Mesendoderm (in vitro differentiated cells): ENCODE data around the gene RNU5B-1.

Experiments
- DNase-seq: peaks from one replicate; pipeline ENCODE4 v3.0.0; 2013
- H2AK5ac ChIP-seq: 2 replicates; pipeline ENCODE4 v1.6.1; 2013; ENCODE audit warnings: low read length, inconsistent platforms
- H2BK120ac ChIP-seq: 2 replicates; pipeline ENCODE4 v1.6.1; 2013; ENCODE audit warnings: low read depth, mild to moderate bottlenecking, low read length, moderate library complexity, mixed read lengths
- H2BK15ac ChIP-seq: replicated peaks from 2 replicates; pipeline ENCODE4 v1.6.1; 2013; ENCODE audit warnings: low read depth, mild to moderate bottlenecking, moderate library complexity
- H2BK5ac ChIP-seq: 2 replicates; pipeline ENCODE4 v1.6.1; 2013; ENCODE audit warnings: low read length, inconsistent platforms
- H3K18ac ChIP-seq: 2 replicates; pipeline ENCODE4 v1.6.1; 2013; ENCODE audit warnings: mild to moderate bottlenecking, low read length, mixed read lengths
- H3K23ac ChIP-seq: one replicate; pipeline ENCODE4 v1.6.1; 2013; ENCODE audit warnings: low read length
- H3K27ac ChIP-seq: 2 replicates; pipeline ENCODE4 v1.5.1; 2013; ENCODE audit warnings: low read depth, mild to moderate bottlenecking, inconsistent platforms, low read length, moderate library complexity
- H3K27me3 ChIP-seq: 2 replicates; pipeline ENCODE4 v1.6.1; 2013; ENCODE audit warnings: low read length, control low read depth, mild to moderate bottlenecking, inconsistent platforms; ENCODE audit not compliant: insufficient read depth, poor library complexity
- H3K36me3 ChIP-seq: 2 replicates; pipeline ENCODE4 v1.6.1; 2013; ENCODE audit warnings: low read length, inconsistent platforms; ENCODE audit not compliant: control insufficient read depth, insufficient read depth
- H3K4ac ChIP-seq: one replicate; pipeline ENCODE4 v1.6.1; 2013; ENCODE audit warnings: low read depth, mild to moderate bottlenecking, low read length, moderate library complexity
- H3K4me1 ChIP-seq: 2 replicates; pipeline ENCODE4 v1.6.1; 2013; ENCODE audit warnings: low read depth, low read length, inconsistent platforms; ENCODE audit not compliant: control insufficient read depth
- H3K4me2 ChIP-seq: 2 replicates; pipeline ENCODE4 v1.6.1; 2013; ENCODE audit warnings: low read length
- H3K4me3 ChIP-seq: 2 replicates; pipeline ENCODE4 v1.5.1; 2013; ENCODE audit warnings: mild to moderate bottlenecking, low read length
- H3K56ac ChIP-seq: one replicate; pipeline ENCODE4 v1.6.1; 2013; ENCODE audit warnings: low read length
- H3K79me1 ChIP-seq: 2 replicates; pipeline ENCODE4 v1.6.1; 2013; ENCODE audit warnings: low read length, inconsistent platforms
- H3K79me2 ChIP-seq: 2 replicates; pipeline ENCODE4 v1.6.1; 2013; ENCODE audit warnings: mild to moderate bottlenecking, low read length; ENCODE audit not compliant: control insufficient read depth, insufficient read depth
- H3K9ac ChIP-seq: 2 replicates; pipeline ENCODE4 v1.6.1; 2013; ENCODE audit warnings: low read length, inconsistent platforms
- H4K5ac ChIP-seq: one replicate; pipeline ENCODE4 v1.6.1; 2013; ENCODE audit warnings: low read length
- H4K8ac ChIP-seq: one replicate; pipeline ENCODE4 v1.6.1; 2013; ENCODE audit warnings: low read depth, mild to moderate bottlenecking, control low read depth, low read length, moderate library complexity
- WGBS: extraction: QIAGEN DNeasy Blood & Tissue Kit; methylation state at CpG from one replicate; pipeline ENCODE4 v1.1.7; 2013; ENCODE audit warnings: low lambda C conversion rate, missing lambda C conversion rate; ENCODE audit not compliant: insufficient coverage; ENCODE audit errors: extremely low coverage; 5-methylcytosine and 5-hydroxymethylcytosine counted together

Gene RNU5B-1

GRCh38 chr15:65338823-65339222 lies 34.3 kb downstream of the RNU5B-1 start:
- Histone ChIP-seq H2AK5ac (no peak overlapping the region), H3K79me1 (peaks cover 17% of the 10 kb centered on the region), H2BK5ac (no peak overlapping the region), H3K23ac (no peak overlapping the region), H4K8ac (no peak overlapping the region), H3K4ac (no peak overlapping the region), H3K4me2 (no peak overlapping the region), H3K27ac (no peak overlapping the region), H3K4me3 (no peak overlapping the region), H3K18ac (no peak overlapping the region), H3K4me1 (peaks cover 25% of the 10 kb centered on the region), H3K9ac (no peak overlapping the region), H2BK120ac (no peak overlapping the region), H3K36me3 (no peaks in the 10 kb centered on the region), H2BK15ac (no peak overlapping the region), H4K5ac (no peak overlapping the region), H3K79me2 (peaks cover 8% of the 10 kb centered on the region), H3K27me3 (no peaks in the 10 kb centered on the region), H3K56ac (no peak overlapping the region)
- WGBS = no CpG with 5 or more reads among the region's 8 CpGs
- no peak for DNase-seq

- H3K27ac ChIP-seq = peak overlapping the region; percentile 10
- H4K8ac ChIP-seq = no peak overlapping the region
- DNase-seq = no peak
- peaks cover 8% of the 10 kb centered on the region for H3K79me2 ChIP-seq
- H3K36me3 ChIP-seq = no peaks in the 10 kb centered on the region
- peak overlapping the region; percentile 45 for H3K56ac ChIP-seq
- H3K4ac ChIP-seq = no peak overlapping the region
- WGBS = no CpG with 5 or more reads among the region's 6 CpGs
- H3K4me2 ChIP-seq = no peak overlapping the region
- H3K9ac ChIP-seq = peak overlapping the region; percentile 6
- peaks cover 19% of the 10 kb centered on the region for H3K4me1 ChIP-seq
- H2BK15ac ChIP-seq = no peak overlapping the region
- H3K23ac ChIP-seq = no peak overlapping the region
- no peak overlapping the region for H3K4me3 ChIP-seq
- H3K79me1 ChIP-seq = peaks cover 19% of the 10 kb centered on the region
- H4K5ac ChIP-seq = no peak overlapping the region
- no peak overlapping the region for H3K18ac ChIP-seq
- H2BK5ac ChIP-seq = no peak overlapping the region
- H2BK120ac ChIP-seq = no peak overlapping the region
- peak overlapping the region; percentile 38 for H2AK5ac ChIP-seq
- H3K27me3 ChIP-seq = no peaks in the 10 kb centered on the region
Measured at GRCh38 chr15:65339416-65339815, 34.9 kb downstream of the RNU5B-1 start.

- WGBS = no CpG with 5 or more reads among the region's 7 CpGs
- peak overlapping the region; percentile 6 for H3K9ac ChIP-seq
- H3K27me3 ChIP-seq = no peaks in the 10 kb centered on the region
Measured at GRCh38 chr15:65339920-65340319, 35.4 kb downstream of the RNU5B-1 start.

GRCh38 chr15:65342493-65342892 lies 38.0 kb downstream of the RNU5B-1 start:
- Histone ChIP-seq H3K36me3 (no peaks in the 10 kb centered on the region), H4K8ac (no peak overlapping the region), H2AK5ac (no peak overlapping the region), H4K5ac (no peak overlapping the region), H3K4me1 (peaks cover 8% of the 10 kb centered on the region), H3K4me2 (no peak overlapping the region), H2BK15ac (no peak overlapping the region), H3K4me3 (no peak overlapping the region), H2BK5ac (no peak overlapping the region), H3K79me2 (peaks cover 4% of the 10 kb centered on the region), H3K9ac (no peak overlapping the region), H3K18ac (no peak overlapping the region), H3K56ac (no peak overlapping the region), H3K27ac (no peak overlapping the region), H3K23ac (peak overlapping the region; percentile 38), H3K79me1 (peaks cover 13% of the 10 kb centered on the region), H3K27me3 (no peaks in the 10 kb centered on the region), H3K4ac (no peak overlapping the region), H2BK120ac (no peak overlapping the region)
- no peak for DNase-seq
- no CpG with 5 or more reads among the region's 9 CpGs for WGBS

More at GRCh38 chr15:65339920-65340319, 35.4 kb downstream of the RNU5B-1 start:
- no peak overlapping the region for H4K5ac ChIP-seq
- peak; percentile 65 for DNase-seq
- H3K4me2 ChIP-seq = no peak overlapping the region
- H4K8ac ChIP-seq = no peak overlapping the region
- H2BK5ac ChIP-seq = no peak overlapping the region
- peak overlapping the region; percentile 38 for H2AK5ac ChIP-seq
- no peak overlapping the region for H3K23ac ChIP-seq
- H3K4ac ChIP-seq = no peak overlapping the region
- no peak overlapping the region for H2BK120ac ChIP-seq
- no peak overlapping the region for H2BK15ac ChIP-seq
- H3K56ac ChIP-seq = peak overlapping the region; percentile 46
- H3K27ac ChIP-seq = peak overlapping the region; percentile 10
- H3K79me1 ChIP-seq = peaks cover 17% of the 10 kb centered on the region
- H3K4me3 ChIP-seq = no peak overlapping the region
- peaks cover 8% of the 10 kb centered on the region for H3K79me2 ChIP-seq
- no peaks in the 10 kb centered on the region for H3K36me3 ChIP-seq
- peaks cover 15% of the 10 kb centered on the region for H3K4me1 ChIP-seq
- peak overlapping the region; percentile 5 for H3K18ac ChIP-seq

- Histone ChIP-seq H2BK15ac (no peak overlapping the region), H3K79me2 (peaks cover 4% of the 10 kb centered on the region), H3K4ac (no peak overlapping the region), H2BK120ac (no peak overlapping the region), H3K79me1 (peaks cover 13% of the 10 kb centered on the region), H3K9ac (no peak overlapping the region), H3K23ac (no peak overlapping the region), H4K8ac (no peak overlapping the region), H3K56ac (no peak overlapping the region), H2AK5ac (no peak overlapping the region), H4K5ac (no peak overlapping the region), H2BK5ac (no peak overlapping the region), H3K27me3 (no peaks in the 10 kb centered on the region), H3K27ac (no peak overlapping the region), H3K4me1 (peaks cover 6% of the 10 kb centered on the region), H3K36me3 (no peaks in the 10 kb centered on the region), H3K18ac (no peak overlapping the region), H3K4me2 (no peak overlapping the region), H3K4me3 (no peak overlapping the region)
- WGBS = no CpG with 5 or more reads among the region's 10 CpGs
- no peak for DNase-seq
Measured at GRCh38 chr15:65343374-65343981, 39.0 kb downstream of the RNU5B-1 start.
